SJSA1 (cell line): Measurements from ENCODE around the gene FRMD6. TPM values are rescaled to one million over a fixed set of nuclear protein-coding genes. Genes with fewer than 3 reads are reported as not detected.
"Not testable (repeated sequence)": the region's sequence is repeated elsewhere in the genome, so short reads cannot be mapped to it uniquely, and the experiment has no call there.

Source experiments
- DNase-seq, 2 experiments: peaks; one replicate each; pipeline ENCODE4 v3.0.0-alpha.2; 2015 to 2020; ENCODE audit warnings: low spot score in 2 of 2, low read depth in 1 of 2
- H3K27ac ChIP-seq: fragments of 250-450 bp; sonication (Bioruptor Pico); 2 replicates; pipeline ENCODE4 v1.5.1; 2020; ENCODE audit warnings: mild to moderate bottlenecking, moderate library complexity
- H3K27me3 ChIP-seq: fragments of 250-450 bp; sonication (Bioruptor Pico); replicated peaks from 2 replicates; pipeline ENCODE4 v1.5.1; 2020; ENCODE audit warnings: mild to moderate bottlenecking, moderate library complexity
- H3K36me3 ChIP-seq: fragments of 250-450 bp; sonication (Bioruptor Pico); 2 replicates; pipeline ENCODE4 v1.5.1; 2020; ENCODE audit warnings: mild to moderate bottlenecking
- H3K4me1 ChIP-seq: fragments of 250-450 bp; sonication (Bioruptor Pico); replicated peaks from 2 replicates; pipeline ENCODE4 v1.6.1; 2021; ENCODE audit warnings: mild to moderate bottlenecking
- H3K4me3 ChIP-seq: fragments of 250-450 bp; sonication (Bioruptor Pico); 2 replicates; pipeline ENCODE4 v1.5.1; 2020; ENCODE audit warnings: mild to moderate bottlenecking
- H3K9me3 ChIP-seq: fragments of 250-450 bp; sonication (Bioruptor Pico); replicated peaks from 2 replicates; pipeline ENCODE4 v1.5.1; 2020; ENCODE audit warnings: mild to moderate bottlenecking
- total RNA-seq: library from RNA; depleted of rRNA; stranded (reverse); fragments of >200 nt; shearing (Covaris generic); gene quantifications from 2 replicates; pipeline ENCODE4 v1.2.3, GENCODE V29; 2014

The FRMD6 gene
- total RNA-seq, 1 experiment from 2014 or later, result 108 TPM

GRCh38 chr14:51727526-51727925, 75.8 kb downstream of the FRMD6 start:
- peaks cover 80% of the 10 kb centered on the region for H3K36me3 ChIP-seq
- H3K4me1 ChIP-seq, result no peaks in the 10 kb centered on the region
- H3K4me3 ChIP-seq, result no peak overlapping the region
- no peak overlapping the region for H3K27ac ChIP-seq
- H3K9me3 ChIP-seq, result no peaks in the 10 kb centered on the region
- DNase-seq, result no peak
- H3K27me3 ChIP-seq, result no peaks in the 10 kb centered on the region

GRCh38 chr14:51730098-51730497, 78.4 kb downstream of the FRMD6 start:
- H3K27me3 ChIP-seq, result no peaks in the 10 kb centered on the region
- peaks cover 56% of the 10 kb centered on the region for H3K36me3 ChIP-seq
- no peak for DNase-seq
- no peaks in the 10 kb centered on the region for H3K4me1 ChIP-seq
- no peaks in the 10 kb centered on the region for H3K9me3 ChIP-seq
- no peak overlapping the region for H3K4me3 ChIP-seq
- no peak overlapping the region for H3K27ac ChIP-seq

- no peak for DNase-seq
- Histone ChIP-seq H3K36me3 (peaks cover 50% of the 10 kb centered on the region), H3K4me1 (no peaks in the 10 kb centered on the region), H3K27me3 (no peaks in the 10 kb centered on the region), H3K4me3 (no peak overlapping the region), H3K27ac (no peak overlapping the region), H3K9me3 (no peaks in the 10 kb centered on the region)
These were observed 79.0 kb downstream of the FRMD6 start for GRCh38 chr14:51730684-51731083.

DNA sequence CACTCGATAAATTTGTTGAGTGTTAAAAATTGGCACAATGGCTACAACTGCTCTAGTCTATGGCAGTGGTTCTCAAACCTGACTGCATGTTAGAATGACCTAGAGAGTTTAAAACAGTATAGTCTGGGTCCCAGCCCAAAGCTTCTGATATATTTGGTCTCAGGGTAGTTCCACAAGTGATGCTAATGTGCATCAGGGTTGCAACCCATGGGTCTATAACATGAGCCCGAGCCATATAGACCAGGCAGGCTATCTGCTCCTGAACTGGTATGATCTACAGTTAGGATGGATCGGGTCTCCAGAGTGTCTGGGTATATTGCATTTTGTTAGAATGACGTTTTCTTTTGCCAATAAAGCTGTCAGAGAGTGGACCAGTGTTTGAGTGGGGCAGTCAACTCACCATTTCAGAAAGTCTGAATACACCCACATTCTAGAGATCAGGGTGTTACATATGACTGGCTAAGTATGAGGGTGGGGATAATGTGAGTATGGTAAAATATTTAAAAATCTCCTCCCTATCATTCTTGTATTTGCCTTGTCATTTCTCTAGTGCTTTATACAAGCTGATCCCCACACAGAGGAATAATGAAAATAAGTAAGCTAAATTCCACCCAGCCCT, 80.9 kb downstream of the FRMD6 start:
- DNase-seq, result no peak
- Histone ChIP-seq H3K27me3 (no peaks in the 10 kb centered on the region; the same call in 1 of the 2 replicates), H3K4me1 (no peaks in the 10 kb centered on the region), H3K36me3 (peaks cover 35% of the 10 kb centered on the region), H3K4me3 (no peak overlapping the region), H3K9me3 (no peaks in the 10 kb centered on the region), H3K27ac (no peak overlapping the region)

DNA sequence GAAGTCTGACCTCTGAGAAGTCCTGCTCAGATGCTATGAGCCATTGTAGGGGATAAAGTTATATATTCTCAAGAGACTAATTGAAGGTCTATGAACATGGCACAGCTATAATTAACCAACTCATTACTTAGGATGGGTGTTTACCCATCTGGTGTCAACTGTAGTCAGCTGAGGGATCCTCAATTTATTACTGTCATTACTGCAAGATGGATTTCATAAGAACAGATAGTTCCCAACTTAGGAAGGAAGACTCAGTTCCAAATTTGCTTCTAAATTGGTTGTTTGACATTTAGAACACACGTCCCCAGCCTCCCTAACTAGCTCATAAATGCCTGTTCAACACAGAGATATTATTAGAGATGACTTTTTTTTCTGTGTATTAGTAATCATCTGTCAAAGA, 81.4 kb downstream of the FRMD6 start:
- DNase-seq, result no peak
- H3K9me3 ChIP-seq, result no peaks in the 10 kb centered on the region
- H3K4me1 ChIP-seq, result no peaks in the 10 kb centered on the region
- H3K27me3 ChIP-seq, result no peaks in the 10 kb centered on the region; the same call in 1 of the 2 replicates
- H3K4me3 ChIP-seq, result no peak overlapping the region
- H3K27ac ChIP-seq, result no peak overlapping the region
- peaks cover 29% of the 10 kb centered on the region for H3K36me3 ChIP-seq

DNA sequence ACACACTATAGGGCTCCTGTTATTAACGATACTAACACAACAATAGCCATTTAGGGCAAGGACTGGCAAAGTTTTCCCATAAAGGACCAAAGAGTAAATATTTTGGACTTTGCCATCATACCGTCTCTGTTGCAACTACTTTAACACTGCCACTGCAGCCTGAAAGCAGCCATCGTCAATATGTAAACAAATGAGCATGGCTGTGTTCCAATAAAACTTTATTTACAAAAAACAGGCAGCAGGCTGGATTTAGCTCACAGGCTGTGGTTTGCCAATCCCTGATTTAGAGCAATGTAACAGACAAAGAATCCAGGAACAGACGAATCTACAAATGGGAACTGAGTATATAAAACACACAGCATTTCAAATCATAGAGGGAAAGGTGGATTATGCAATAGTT, 84.1 kb downstream of the FRMD6 start:
- DNase-seq, result no peak
- Histone ChIP-seq H3K27ac (no peak overlapping the region), H3K4me3 (no peak overlapping the region), H3K27me3 (no peaks in the 10 kb centered on the region; the same call in 1 of the 2 replicates), H3K4me1 (no peaks in the 10 kb centered on the region), H3K9me3 (no peaks in the 10 kb centered on the region), H3K36me3 (peaks cover 5% of the 10 kb centered on the region)

- Histone ChIP-seq H3K9me3 (no peaks in the 10 kb centered on the region), H3K36me3 (no peaks in the 10 kb centered on the region), H3K4me1 (no peaks in the 10 kb centered on the region), H3K4me3 (no peak overlapping the region), H3K27me3 (no peaks in the 10 kb centered on the region; the same call in 1 of the 2 replicates), H3K27ac (no peak overlapping the region)
- DNase-seq, result no peak
These were observed 87.0 kb downstream of the FRMD6 start for GRCh38 chr14:51738754-51739153.

DNA sequence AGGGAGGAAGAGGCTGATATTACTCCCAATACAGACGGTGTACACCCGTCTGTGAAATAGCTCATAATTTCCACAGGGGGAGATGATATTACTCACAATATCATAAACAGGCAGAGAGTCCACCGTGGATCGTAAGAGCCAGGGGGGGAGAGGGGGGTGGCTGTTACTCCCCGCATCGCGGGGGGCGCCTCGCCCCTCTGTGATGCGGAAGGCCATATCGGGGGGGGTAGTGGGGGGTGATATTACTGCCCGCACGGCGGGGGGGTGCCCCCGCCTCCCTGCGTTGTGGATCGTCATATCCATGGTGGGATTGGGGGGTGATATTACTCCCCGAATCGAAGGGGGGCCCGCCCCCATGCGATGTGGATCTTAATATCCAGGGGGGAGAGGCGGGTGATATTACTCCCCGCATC, 91.9 kb downstream of the FRMD6 start:
- no peak for DNase-seq
- Histone ChIP-seq H3K36me3 (no peaks in the 10 kb centered on the region), H3K9me3 (no peaks in the 10 kb centered on the region), H3K27me3 (no peaks in the 10 kb centered on the region), H3K4me3 (no peak overlapping the region), H3K4me1 (no peaks in the 10 kb centered on the region), H3K27ac (no peak overlapping the region)

- H3K27me3 ChIP-seq, result no peaks in the 10 kb centered on the region
- no peaks in the 10 kb centered on the region for H3K36me3 ChIP-seq
- DNase-seq, result no peak
- H3K27ac ChIP-seq, result no peak overlapping the region
- H3K4me1 ChIP-seq, result no peaks in the 10 kb centered on the region
- H3K9me3 ChIP-seq, result no peaks in the 10 kb centered on the region
- H3K4me3 ChIP-seq, result no peak overlapping the region
These were observed 92.8 kb downstream of the FRMD6 start for GRCh38 chr14:51744372-51745130.

- not testable (repeated sequence) for H3K27ac ChIP-seq, H3K27me3 ChIP-seq, H3K36me3 ChIP-seq, H3K9me3 ChIP-seq, DNase-seq, H3K4me1 ChIP-seq, H3K4me3 ChIP-seq
These were observed 95.1 kb downstream of the FRMD6 start for GRCh38 chr14:51746823-51747222.

GRCh38 chr14:51750542-51750941, 98.8 kb downstream of the FRMD6 start:
- Histone ChIP-seq H3K27ac (no peak overlapping the region), H3K4me3 (no peak overlapping the region), H3K9me3 (no peaks in the 10 kb centered on the region), H3K4me1 (peaks cover 5% of the 10 kb centered on the region), H3K27me3 (no peaks in the 10 kb centered on the region), H3K36me3 (no peaks in the 10 kb centered on the region)
- DNase-seq, result no peak

- H3K27ac ChIP-seq, H3K9me3 ChIP-seq, H3K4me3 ChIP-seq, H3K4me1 ChIP-seq, H3K27me3 ChIP-seq, H3K36me3 ChIP-seq: not testable (repeated sequence)
- DNase-seq, result peak in 1 of 2 experiments; percentile 51
These were observed 100.1 kb downstream of the FRMD6 start for GRCh38 chr14:51751611-51752345.

GRCh38 chr14:51757756-51758155, 106.0 kb downstream of the FRMD6 start:
- H3K36me3 ChIP-seq, H3K27ac ChIP-seq, H3K4me1 ChIP-seq, DNase-seq, H3K27me3 ChIP-seq, H3K4me3 ChIP-seq, H3K9me3 ChIP-seq: not testable (repeated sequence)

DNA sequence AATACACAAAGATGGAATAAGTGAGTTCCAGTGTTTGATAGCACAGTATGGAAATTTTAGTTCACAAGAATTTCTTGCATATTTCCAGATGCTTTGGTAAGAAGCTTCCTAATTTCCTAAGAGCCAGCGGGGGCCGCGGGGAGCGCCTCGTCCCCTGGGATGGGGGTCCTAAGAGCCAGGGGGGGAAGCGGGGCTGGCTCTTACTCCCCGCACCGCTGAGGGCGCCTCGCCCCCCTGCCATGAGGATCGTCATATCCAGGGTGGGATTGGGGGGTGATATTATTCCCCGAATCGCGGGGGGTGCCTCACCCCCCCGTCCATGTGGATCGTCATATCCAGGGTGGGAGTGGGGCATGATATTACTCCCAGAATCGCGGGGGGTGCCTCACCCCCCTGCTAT, 108.2 kb downstream of the FRMD6 start:
- H3K4me1 ChIP-seq, result no peaks in the 10 kb centered on the region
- DNase-seq, result no peak

More for the DNA sequence above, 108.2 kb downstream of the FRMD6 start:
- no peak overlapping the region for H3K27ac ChIP-seq
- H3K27me3 ChIP-seq, result no peaks in the 10 kb centered on the region
- no peaks in the 10 kb centered on the region for H3K36me3 ChIP-seq
- H3K4me3 ChIP-seq, result no peak overlapping the region
- no peaks in the 10 kb centered on the region for H3K9me3 ChIP-seq
